ENCODE data around the gene LAMB4. TPM values are rescaled to one million over a fixed set of nuclear protein-coding genes. Genes with fewer than 3 reads are reported as not detected.

The LAMB4 gene, protein sequence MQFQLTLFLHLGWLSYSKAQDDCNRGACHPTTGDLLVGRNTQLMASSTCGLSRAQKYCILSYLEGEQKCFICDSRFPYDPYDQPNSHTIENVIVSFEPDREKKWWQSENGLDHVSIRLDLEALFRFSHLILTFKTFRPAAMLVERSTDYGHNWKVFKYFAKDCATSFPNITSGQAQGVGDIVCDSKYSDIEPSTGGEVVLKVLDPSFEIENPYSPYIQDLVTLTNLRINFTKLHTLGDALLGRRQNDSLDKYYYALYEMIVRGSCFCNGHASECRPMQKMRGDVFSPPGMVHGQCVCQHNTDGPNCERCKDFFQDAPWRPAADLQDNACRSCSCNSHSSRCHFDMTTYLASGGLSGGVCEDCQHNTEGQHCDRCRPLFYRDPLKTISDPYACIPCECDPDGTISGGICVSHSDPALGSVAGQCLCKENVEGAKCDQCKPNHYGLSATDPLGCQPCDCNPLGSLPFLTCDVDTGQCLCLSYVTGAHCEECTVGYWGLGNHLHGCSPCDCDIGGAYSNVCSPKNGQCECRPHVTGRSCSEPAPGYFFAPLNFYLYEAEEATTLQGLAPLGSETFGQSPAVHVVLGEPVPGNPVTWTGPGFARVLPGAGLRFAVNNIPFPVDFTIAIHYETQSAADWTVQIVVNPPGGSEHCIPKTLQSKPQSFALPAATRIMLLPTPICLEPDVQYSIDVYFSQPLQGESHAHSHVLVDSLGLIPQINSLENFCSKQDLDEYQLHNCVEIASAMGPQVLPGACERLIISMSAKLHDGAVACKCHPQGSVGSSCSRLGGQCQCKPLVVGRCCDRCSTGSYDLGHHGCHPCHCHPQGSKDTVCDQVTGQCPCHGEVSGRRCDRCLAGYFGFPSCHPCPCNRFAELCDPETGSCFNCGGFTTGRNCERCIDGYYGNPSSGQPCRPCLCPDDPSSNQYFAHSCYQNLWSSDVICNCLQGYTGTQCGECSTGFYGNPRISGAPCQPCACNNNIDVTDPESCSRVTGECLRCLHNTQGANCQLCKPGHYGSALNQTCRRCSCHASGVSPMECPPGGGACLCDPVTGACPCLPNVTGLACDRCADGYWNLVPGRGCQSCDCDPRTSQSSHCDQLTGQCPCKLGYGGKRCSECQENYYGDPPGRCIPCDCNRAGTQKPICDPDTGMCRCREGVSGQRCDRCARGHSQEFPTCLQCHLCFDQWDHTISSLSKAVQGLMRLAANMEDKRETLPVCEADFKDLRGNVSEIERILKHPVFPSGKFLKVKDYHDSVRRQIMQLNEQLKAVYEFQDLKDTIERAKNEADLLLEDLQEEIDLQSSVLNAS (N-terminal part only)
- not detected for total RNA-seq

DNA sequence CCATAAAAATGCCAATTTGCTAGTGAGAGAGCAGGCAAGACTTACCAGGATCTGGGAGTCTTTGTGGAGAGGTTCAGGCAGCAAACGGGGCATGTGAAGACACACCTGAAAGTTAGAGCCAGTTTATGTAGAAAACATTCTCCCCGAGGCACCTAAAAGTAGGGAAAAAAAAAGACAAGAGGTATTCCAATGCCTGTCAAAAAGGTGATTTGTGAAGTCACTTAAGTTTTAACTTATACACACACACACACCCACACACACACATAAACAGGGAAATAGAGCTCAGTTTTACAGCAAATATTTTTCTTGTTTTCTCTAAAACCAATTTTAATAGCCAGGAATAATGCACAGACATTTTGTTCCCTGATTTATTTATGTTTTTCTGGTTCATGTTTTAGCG, at the start of gene LAMB4:
Gene LAMB4 (minus strand): TSS at position 101 of the 400 bp plus-strand sequence. CDS start 7,197 bp downstream, outside the sequence.
- Mint-ChIP-seq H3K4me1 (ENCODE audit: low read depth) (peaks cover 6% of the 10 kb centered on the region), H3K27ac (no peak within 1 kb of the TSS), H3K27me3 (peaks cover 3% of the 10 kb centered on the region), H3K9me3 (no peaks in the 10 kb centered on the region), H3K36me3 (ENCODE audit: low read depth) (no peaks in the 10 kb centered on the region), H3K4me3 (no peak within 1 kb of the TSS)
- TF ChIP-seq, protein P1, sequence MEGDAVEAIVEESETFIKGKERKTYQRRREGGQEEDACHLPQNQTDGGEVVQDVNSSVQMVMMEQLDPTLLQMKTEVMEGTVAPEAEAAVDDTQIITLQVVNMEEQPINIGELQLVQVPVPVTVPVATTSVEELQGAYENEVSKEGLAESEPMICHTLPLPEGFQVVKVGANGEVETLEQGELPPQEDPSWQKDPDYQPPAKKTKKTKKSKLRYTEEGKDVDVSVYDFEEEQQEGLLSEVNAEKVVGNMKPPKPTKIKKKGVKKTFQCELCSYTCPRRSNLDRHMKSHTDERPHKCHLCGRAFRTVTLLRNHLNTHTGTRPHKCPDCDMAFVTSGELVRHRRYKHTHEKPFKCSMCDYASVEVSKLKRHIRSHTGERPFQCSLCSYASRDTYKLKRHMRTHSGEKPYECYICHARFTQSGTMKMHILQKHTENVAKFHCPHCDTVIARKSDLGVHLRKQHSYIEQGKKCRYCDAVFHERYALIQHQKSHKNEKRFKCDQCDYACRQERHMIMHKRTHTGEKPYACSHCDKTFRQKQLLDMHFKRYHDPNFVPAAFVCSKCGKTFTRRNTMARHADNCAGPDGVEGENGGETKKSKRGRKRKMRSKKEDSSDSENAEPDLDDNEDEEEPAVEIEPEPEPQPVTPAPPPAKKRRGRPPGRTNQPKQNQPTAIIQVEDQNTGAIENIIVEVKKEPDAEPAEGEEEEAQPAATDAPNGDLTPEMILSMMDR (IDR thresholded peaks at IDR 0.05), result no peak
- DNase-seq (no peak), ATAC-seq (no peak)
- intact Hi-C loops (cut with micrococcal nuclease), result no loop called here
- CTCF ChIA-PET, result interaction anchor here (1.3 to 3.1 kb wide), 3 partner anchors 15 to 255 kb away, joined by 4 to 19 read pairs (median 6); no protein-coding TSS in a partner anchor
- POLR2A ChIA-PET, result no interaction called here

DNA sequence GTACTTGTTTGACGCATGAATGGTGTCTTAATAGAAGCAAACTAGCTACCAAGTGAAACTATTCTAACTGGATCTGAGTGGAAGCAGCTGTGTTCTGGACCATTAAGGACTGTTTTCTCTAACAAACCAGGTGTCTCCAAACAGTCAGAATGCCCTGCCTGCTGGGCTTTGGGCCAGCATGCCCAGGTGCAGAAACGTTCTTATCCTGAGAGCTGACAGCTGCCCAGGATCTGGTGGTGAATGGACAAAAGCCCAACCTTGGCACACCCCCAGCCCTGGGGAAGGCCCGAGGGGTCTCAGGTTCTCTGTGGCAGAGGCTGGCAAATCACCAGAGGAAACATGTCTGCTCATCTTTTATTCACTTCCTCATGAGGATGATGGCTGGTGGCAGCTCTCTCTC, 48.2 kb upstream of the LAMB4 start:
- intact Hi-C loops (cut with micrococcal nuclease), result no loop called here
- no peak overlapping the region for H3K4me3 Mint-ChIP-seq
- no peak for ATAC-seq
- TF ChIP-seq, protein P1 (IDR thresholded peaks at IDR 0.05), result no peak
- no peaks in the 10 kb centered on the region for H3K27me3 Mint-ChIP-seq
- POLR2A ChIA-PET, result no interaction called here
- H3K4me1 Mint-ChIP-seq (ENCODE audit: low read depth), result no peaks in the 10 kb centered on the region
- CTCF ChIA-PET, result interaction anchor here (0.6 to 3.9 kb wide), 6 partner anchors 10 to 895 kb away, joined by 3 to 17 read pairs (median 4); no protein-coding TSS in a partner anchor
- H3K36me3 Mint-ChIP-seq (ENCODE audit: low read depth), result no peaks in the 10 kb centered on the region
- no peaks in the 10 kb centered on the region for H3K9me3 Mint-ChIP-seq
- no peak overlapping the region for H3K27ac Mint-ChIP-seq
- no peak for DNase-seq

DNA sequence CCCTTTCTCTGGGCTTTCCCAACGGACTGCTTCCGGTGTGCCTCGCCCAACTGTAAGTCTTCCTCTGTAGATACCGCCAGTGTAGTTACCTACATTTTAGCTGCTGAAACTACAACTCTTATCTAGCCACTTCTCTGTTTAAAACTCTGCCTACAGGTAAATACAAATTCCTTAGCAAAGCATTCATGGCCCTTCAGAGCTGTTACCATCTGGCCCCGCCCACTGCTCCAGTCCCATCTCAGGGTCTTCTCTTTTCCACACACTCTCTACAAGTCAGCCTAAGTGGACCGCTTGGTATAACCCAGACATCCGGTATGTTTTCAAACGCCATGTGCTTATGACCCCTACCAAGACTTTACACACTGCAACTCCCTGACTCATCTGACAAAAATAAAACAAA, 41.0 kb upstream of the LAMB4 start:
- Mint-ChIP-seq H3K4me1 (ENCODE audit: low read depth) (no peaks in the 10 kb centered on the region), H3K9me3 (no peaks in the 10 kb centered on the region), H3K36me3 (ENCODE audit: low read depth) (no peaks in the 10 kb centered on the region), H3K27me3 (no peaks in the 10 kb centered on the region), H3K4me3 (no peak overlapping the region), H3K27ac (no peak overlapping the region)
- ATAC-seq (no peak), DNase-seq (no peak)
- ChIA-PET POLR2A (interaction anchor here (0.7 kb wide), 1 partner anchor 379 kb away, joined by 3 read pairs; no protein-coding TSS in a partner anchor), CTCF (interaction anchor here (0.8 kb wide), 1 partner anchor 326 kb away, joined by 3 read pairs; no protein-coding TSS in a partner anchor)
- intact Hi-C loops (cut with micrococcal nuclease), result no loop called here
- TF ChIP-seq, protein P1 (IDR thresholded peaks at IDR 0.05), result no peak

DNA sequence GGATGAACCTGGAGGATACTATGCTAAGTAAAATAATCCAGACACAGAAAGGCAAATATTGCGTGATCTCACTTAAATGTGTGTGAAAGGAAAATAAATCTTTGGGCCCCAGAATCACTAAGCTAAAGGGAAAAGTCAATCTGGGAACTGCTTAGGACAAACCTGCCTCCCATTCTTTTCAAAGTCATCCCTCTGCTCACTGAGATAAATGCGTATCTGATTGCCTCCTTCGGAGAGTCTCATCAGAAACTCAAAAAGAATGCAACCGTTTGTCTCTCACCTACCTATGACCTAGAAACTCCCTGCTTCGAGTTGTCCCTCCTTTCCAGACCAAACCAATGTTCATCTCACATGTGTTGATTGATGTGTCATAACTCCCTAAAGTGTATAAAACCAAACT, 40.1 kb upstream of the LAMB4 start:
- H3K9me3 Mint-ChIP-seq, result no peaks in the 10 kb centered on the region
- TF ChIP-seq, protein P1 (IDR thresholded peaks at IDR 0.05), result no peak
- intact Hi-C loops (cut with micrococcal nuclease), result no loop called here
- no peaks in the 10 kb centered on the region for H3K4me1 Mint-ChIP-seq (ENCODE audit: low read depth)
- no peaks in the 10 kb centered on the region for H3K27me3 Mint-ChIP-seq
- DNase-seq, result no peak
- POLR2A ChIA-PET, result no interaction called here
- no peak overlapping the region for H3K4me3 Mint-ChIP-seq
- H3K36me3 Mint-ChIP-seq (ENCODE audit: low read depth), result no peaks in the 10 kb centered on the region
- no peak for ATAC-seq
- H3K27ac Mint-ChIP-seq, result no peak overlapping the region
- CTCF ChIA-PET, result no interaction called here
